ENCODE measurements around the gene NCOR1.

GRCh38 chr17:16129441-16130205 lies 85.7 kb downstream of the NCOR1 start:
- TF ChIP-seq POLR2A (IDR thresholded peaks at IDR 0.05) (no peak), CTCF (IDR thresholded peaks at IDR 0.05) (no peak)
